Measurements from ENCODE around the gene DNAI1. TPM values are rescaled to one million over a fixed set of nuclear protein-coding genes. Genes with fewer than 3 reads are reported as not detected.

The DNAI1 gene
- total RNA-seq, 2 donors from 2014 or later = not detected

GRCh38 chr9:34562135-34562745 lies 103.6 kb downstream of the DNAI1 start:
- ATAC-seq (no peak), DNase-seq (peak in 1 of 2 donors; percentile 28)
- intact Hi-C loops (cut with DNase I, micrococcal nuclease) = no loop called here

DNA sequence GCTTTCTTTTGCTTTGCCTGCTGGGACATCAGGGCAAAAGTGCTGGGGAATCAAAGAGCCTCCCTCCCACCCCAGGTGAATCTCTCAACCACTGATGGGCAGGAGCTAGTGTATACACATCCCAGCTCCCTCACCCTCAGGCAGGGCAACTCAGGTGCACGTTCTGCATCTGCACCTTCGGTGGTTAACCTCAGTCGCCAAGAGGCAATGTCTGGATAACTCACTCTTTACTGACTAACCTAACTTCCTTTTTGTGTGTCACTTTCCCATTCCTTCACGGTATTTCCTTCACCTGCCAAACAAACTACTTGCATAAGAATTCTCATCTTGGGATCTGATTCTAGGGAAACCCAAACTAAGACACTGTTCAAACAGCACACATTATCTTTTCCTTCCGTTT lies 104.7 kb downstream of the DNAI1 start:
- DNase-seq = no peak
- intact Hi-C loops (cut with DNase I, micrococcal nuclease) = no loop called here

DNA sequence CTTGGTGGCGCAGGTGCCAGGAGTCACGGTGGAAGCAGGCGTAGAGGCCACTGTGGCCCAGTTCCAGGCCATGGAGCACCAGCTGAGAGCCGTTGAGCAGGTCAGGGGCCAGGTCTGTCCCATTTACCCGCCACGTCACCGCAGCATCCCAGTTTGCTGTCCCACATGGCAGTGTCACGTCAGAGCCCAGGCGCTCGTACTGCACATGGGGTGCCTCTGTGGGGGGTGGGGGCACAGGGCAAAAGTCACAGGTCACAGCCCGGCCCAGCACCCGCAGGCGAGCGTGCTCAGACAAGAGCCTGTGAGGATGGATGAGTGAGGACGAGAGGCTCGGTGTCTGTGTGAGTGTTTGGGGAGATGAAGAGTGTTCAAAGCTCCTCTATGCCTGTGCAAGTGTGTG lies 106.0 kb downstream of the DNAI1 start:
- ATAC-seq (no peak), DNase-seq (no peak)
- intact Hi-C loops (cut with DNase I, micrococcal nuclease) = no loop called here

More for the DNA sequence above, 104.7 kb downstream of the DNAI1 start:
- no peak for ATAC-seq

- intact Hi-C loops (cut with DNase I, micrococcal nuclease) = no loop called here
- DNase-seq (no peak), ATAC-seq (no peak)
Measured at GRCh38 chr9:34565856-34566255, 107.3 kb downstream of the DNAI1 start.

GRCh38 chr9:34566322-34566721 lies 107.7 kb downstream of the DNAI1 start:
- no peak for DNase-seq
- ATAC-seq = no peak
- intact Hi-C loops (cut with DNase I, micrococcal nuclease) = no loop called here

DNA sequence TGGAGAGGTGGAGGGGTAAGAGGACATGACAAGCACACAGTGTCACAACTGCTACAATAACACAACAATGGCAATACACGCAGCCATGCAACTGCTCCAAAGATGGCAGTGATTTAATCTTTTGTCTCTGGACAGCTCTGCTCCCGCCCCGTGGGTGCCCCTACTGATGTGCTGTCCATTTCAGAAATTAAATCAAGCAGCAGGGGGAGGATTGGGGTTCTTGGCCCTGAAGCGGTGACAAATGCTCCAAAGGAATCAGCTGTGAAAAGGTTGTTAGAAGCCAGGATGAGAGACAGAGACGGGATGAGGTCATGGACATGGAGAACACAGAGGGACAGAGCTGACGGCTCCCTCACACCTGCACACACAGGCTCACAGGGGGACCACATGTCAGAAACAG lies 108.4 kb downstream of the DNAI1 start:
- no peak for DNase-seq
- intact Hi-C loops (cut with DNase I, micrococcal nuclease) = no loop called here
- ATAC-seq = no peak

DNA sequence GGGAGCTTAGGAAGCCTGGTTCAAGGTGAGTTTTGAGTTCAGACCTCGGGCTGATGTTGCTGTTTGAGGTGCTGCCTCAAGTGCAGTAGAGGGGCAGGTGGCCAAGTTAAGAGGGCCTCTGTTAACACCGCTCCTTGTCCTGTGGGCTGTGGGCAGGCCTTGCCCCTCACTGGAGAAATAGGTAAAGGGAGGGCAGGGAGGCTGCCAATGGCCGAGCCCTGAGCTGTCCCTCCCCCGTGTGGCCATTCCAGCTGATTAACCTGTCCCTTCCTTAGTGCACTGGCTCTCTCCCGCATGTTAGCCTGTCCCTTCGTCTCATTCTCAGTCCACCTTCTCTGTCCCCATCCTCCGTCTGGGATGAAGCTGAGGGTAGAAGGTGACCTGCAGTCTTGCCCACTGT lies 109.5 kb downstream of the DNAI1 start:
- DNase-seq (no peak), ATAC-seq (no peak)
- intact Hi-C loops (cut with DNase I, micrococcal nuclease) = no loop called here

DNA sequence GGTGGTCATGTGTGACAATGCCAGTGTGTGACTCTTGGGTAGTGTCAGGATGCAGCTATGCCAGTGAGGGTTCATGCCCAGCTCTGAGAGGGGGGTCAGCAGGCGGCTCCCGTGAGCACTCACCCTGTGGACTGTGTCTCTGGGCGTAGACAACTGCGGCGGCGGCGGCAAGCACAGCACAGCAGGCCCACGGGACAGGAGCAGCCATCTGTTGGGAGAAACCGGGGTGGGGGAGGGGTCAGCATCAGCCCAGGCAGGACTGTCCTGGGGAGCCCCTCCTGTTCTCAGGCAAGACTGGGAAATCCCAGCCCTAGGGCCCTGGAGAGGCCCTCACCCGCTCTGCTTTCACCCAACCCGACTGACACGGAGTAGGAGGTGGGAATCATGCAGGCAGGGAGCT lies 110.2 kb downstream of the DNAI1 start:
- DNase-seq = no peak
- ATAC-seq = no peak
- intact Hi-C loops (cut with DNase I, micrococcal nuclease) = no loop called here

- intact Hi-C loops (cut with DNase I, micrococcal nuclease) = no loop called here
- ATAC-seq (no peak), DNase-seq (no peak)
Measured at GRCh38 chr9:34570376-34570775, 111.8 kb downstream of the DNAI1 start.

Other genes starting within 250 kb of the DNAI1 start
- 1 to 10 TPM; 1.3 to 2.2 TPM for gene KIF24, start 129.5 kb upstream of the DNAI1 start, total RNA-seq
- 10 to 100 TPM; 14.0 to 19.2 TPM for gene NUDT2, start 129.2 kb upstream of the DNAI1 start, total RNA-seq
- gene MYORG, start 81.9 kb upstream of the DNAI1 start, total RNA-seq = 10 to 100 TPM; 65.2 to 72.3 TPM
- gene FAM219A, start 235 bp upstream of the DNAI1 start, total RNA-seq = 1 to 10 TPM; 6.8 to 7.2 TPM
- 1 to 10 TPM in 1 of 2 donors, under 1 TPM in 1; 0.89 to 2.3 TPM for gene ENHO, start 64.2 kb downstream of the DNAI1 start, total RNA-seq
- 10 to 100 TPM in 1 of 2 donors, 1 to 10 TPM in 1; 6.4 to 13.1 TPM for gene CNTFR, start 130.9 kb downstream of the DNAI1 start, total RNA-seq
- 10 to 100 TPM; 36.4 to 40.7 TPM for gene RPP25L, start 153.3 kb downstream of the DNAI1 start, total RNA-seq
- 10 to 100 TPM; 53.7 to 59.4 TPM for gene DCTN3, start 161.7 kb downstream of the DNAI1 start, total RNA-seq
- not detected for gene ARID3C, start 170.3 kb downstream of the DNAI1 start, total RNA-seq
- gene SIGMAR1, start 179.0 kb downstream of the DNAI1 start, total RNA-seq = 10 to 100 TPM; 47.7 to 58.4 TPM
- gene GALT, start 187.9 kb downstream of the DNAI1 start, total RNA-seq = 10 to 100 TPM; 49.6 to 50.5 TPM
- gene IL11RA, start 193.4 kb downstream of the DNAI1 start, total RNA-seq = 10 to 100 TPM; 18.6 to 22.4 TPM
- not detected for gene CCL27, start 203.9 kb downstream of the DNAI1 start, total RNA-seq
- gene CCL19, start 232.5 kb downstream of the DNAI1 start, total RNA-seq = 1 to 10 TPM in 1 of 2 donors, not detected in 1; 2.6 TPM

Data from left colon (tissue), 2 donors.